A673 (cell line): Measurements from ENCODE around the gene CT47B1.

Experiments
- CTCF ChIP-seq: fragments of 300-800, 200-600 bp; sonication (generic); conservative IDR thresholded peaks from 2 replicates; pipeline ENCODE4 v1.5.1; 2017; ENCODE audit warnings: low read depth, mild to moderate bottlenecking, antibody characterized with exemption, low read length, moderate library complexity, mixed read lengths
- EZH2 ChIP-seq: fragments of 200-600 bp; sonication (generic); IDR thresholded peaks from 2 replicates; pipeline ENCODE4 v1.6.1; 2017; ENCODE audit warnings: borderline replicate concordance, low read depth, mild to moderate bottlenecking, mixed read lengths, antibody characterized with exemption, low read length; ENCODE audit not compliant: poor library complexity, severe bottlenecking

GRCh38 chrX:120839491-120839890 is 36.2 kb downstream of the CT47B1 start:
- TF ChIP-seq CTCF (no peak), EZH2 (no peak)
